CD8-positive, alpha-beta memory T cell (primary cell): ENCODE results near the gene SCAF4. TPM values are rescaled to one million over a fixed set of nuclear protein-coding genes. Genes with fewer than 3 reads are reported as not detected.
"Not testable (repeated sequence)": the region's sequence is repeated elsewhere in the genome, so short reads cannot be mapped to it uniquely, and the experiment has no call there.

Experiments
- CTCF ChIA-PET: fragments of 350-600 bp; sonication (Branson Sonifier 250); formaldehyde crosslinking; loops from one replicate; lab custom pipeline; 2021; ENCODE audit warnings: antibody characterized with exemption; lab: Charles Lee
- POLR2A ChIA-PET: fragments of 350-600 bp; sonication (Branson Sonifier 250); formaldehyde crosslinking; loops from one replicate; lab custom pipeline; 2021; ENCODE audit warnings: antibody characterized with exemption; lab: Charles Lee
- DNase-seq, 5 donors: peaks; one replicate each; pipeline versions ENCODE4 v3.0.0 to v3.0.0-alpha.2; 2020 to 2022; ENCODE audit warnings: mixed read lengths in 1 of 5
- H3K27ac ChIP-seq: one replicate; pipeline ENCODE4 v1.7.0; 2013; ENCODE audit warnings: low read depth, mild to moderate bottlenecking, low read length, moderate library complexity
- H3K27me3 ChIP-seq: 2 replicates; pipeline ENCODE4 v1.7.0; 2013; ENCODE audit warnings: low read length, mild to moderate bottlenecking; ENCODE audit not compliant: insufficient read depth, poor library complexity, severe bottlenecking
- H3K36me3 ChIP-seq: 2 replicates; pipeline ENCODE4 v1.7.0; 2013; ENCODE audit warnings: mild to moderate bottlenecking, low read length, moderate library complexity; ENCODE audit not compliant: insufficient read depth
- H3K4me1 ChIP-seq: 2 replicates; pipeline ENCODE4 v1.7.0; 2013; ENCODE audit warnings: mild to moderate bottlenecking, low read length, moderate library complexity; ENCODE audit not compliant: insufficient read depth
- H3K4me3 ChIP-seq: 2 replicates; pipeline ENCODE4 v1.7.0; 2013; ENCODE audit warnings: mild to moderate bottlenecking, low read length
- H3K9me3 ChIP-seq: 2 replicates; pipeline ENCODE4 v1.7.0; 2013; ENCODE audit warnings: mild to moderate bottlenecking, low read length
- H3K27ac Mint-ChIP-seq, 8 donors: one replicate each; pipeline ENCODE4 v1.8.0; 2020 to 2021; ENCODE audit warnings: mixed read lengths in 8 of 8, mild to moderate bottlenecking in 6 of 8, inconsistent platforms in 3 of 8, moderate library complexity in 3 of 8
- H3K27me3 Mint-ChIP-seq, 2 donors: one replicate each; pipeline ENCODE4 v1.8.0; 2020 to 2021; ENCODE audit warnings: mixed read lengths in 2 of 2, mild to moderate bottlenecking in 1 of 2, moderate library complexity in 1 of 2
- H3K36me3 Mint-ChIP-seq, 3 donors: one replicate each; pipeline ENCODE4 v1.8.0; 2020 to 2021; ENCODE audit warnings: mixed read lengths in 3 of 3, inconsistent platforms in 1 of 3, mild to moderate bottlenecking in 1 of 3
- H3K4me1 Mint-ChIP-seq, 3 donors: one replicate each; pipeline ENCODE4 v1.8.0; 2020 to 2021; ENCODE audit warnings: mixed read lengths in 3 of 3, inconsistent platforms in 1 of 3, mild to moderate bottlenecking in 1 of 3
- H3K4me3 Mint-ChIP-seq, 7 donors: one replicate each; pipeline ENCODE4 v1.8.0; 2020 to 2021; ENCODE audit warnings: mixed read lengths in 7 of 7, mild to moderate bottlenecking in 6 of 7, moderate library complexity in 4 of 7, inconsistent platforms in 2 of 7
- H3K9me3 Mint-ChIP-seq, 5 donors: one replicate each; pipeline ENCODE4 v1.8.0; 2020 to 2022; ENCODE audit warnings: mixed read lengths in 5 of 5, mild to moderate bottlenecking in 3 of 5, moderate library complexity in 2 of 5, inconsistent platforms in 1 of 5
- polyA plus RNA-seq: library from polyadenylated mRNA; unstranded; fragments of 300-500 nt; fragmentation: Illumina TruSeq; gene quantifications from one replicate; pipeline ENCODE4 v1.2.3, GENCODE V29; 2021
- total RNA-seq, 2 experiments: library from RNA; stranded (reverse); gene quantifications; one replicate each; pipeline ENCODE4 v1.2.3, GENCODE V29; 2021

The SCAF4 gene
- total and polyA plus RNA-seq, 3 experiments from 2014 or later = 27.5 to 55.9 (median 55.4) TPM

GRCh38 chr21:31771685-31772084 is 39.8 kb upstream of the SCAF4 start:
- H3K27ac Mint-ChIP-seq = no peak overlapping the region
- no peaks in the 10 kb centered on the region for H3K9me3 Mint-ChIP-seq
- no peak for DNase-seq
- H3K4me1 ChIP-seq = no peaks in the 10 kb centered on the region
- H3K4me3 ChIP-seq = no peak overlapping the region
- peaks cover 0 to 1% (median 0%) of the 10 kb centered on the region in 3 donors for H3K36me3 Mint-ChIP-seq
- peaks cover 0 to 3% of the 10 kb centered on the region in 2 donors for H3K27me3 Mint-ChIP-seq
- no peaks in the 10 kb centered on the region for H3K27me3 ChIP-seq
- H3K27ac ChIP-seq = no peak overlapping the region
- H3K4me3 Mint-ChIP-seq = no peak overlapping the region
- no peaks in the 10 kb centered on the region for H3K9me3 ChIP-seq
- no peaks in the 10 kb centered on the region for H3K36me3 ChIP-seq
- ChIA-PET POLR2A (no interaction called here), CTCF (interaction anchor here (1.5 kb wide), 1 partner anchor 14 kb away, joined by 4 read pairs; no protein-coding TSS in a partner anchor)
- H3K4me1 Mint-ChIP-seq = no peaks in the 10 kb centered on the region

- Histone ChIP-seq H3K4me1 (no peaks in the 10 kb centered on the region), H3K4me3 (no peak overlapping the region), H3K36me3 (no peaks in the 10 kb centered on the region), H3K27me3 (no peaks in the 10 kb centered on the region), H3K9me3 (no peaks in the 10 kb centered on the region), H3K27ac (no peak overlapping the region)
- Mint-ChIP-seq H3K9me3 (no peaks in the 10 kb centered on the region), H3K27me3 (peaks cover 2 to 7% of the 10 kb centered on the region in 2 donors), H3K27ac (no peak overlapping the region), H3K36me3 (peaks cover 0 to 1% (median 0%) of the 10 kb centered on the region in 3 donors), H3K4me3 (no peak overlapping the region), H3K4me1 (no peaks in the 10 kb centered on the region)
- no peak for DNase-seq
- ChIA-PET POLR2A (no interaction called here), CTCF (no interaction called here)
These were observed 36.8 kb upstream of the SCAF4 start for GRCh38 chr21:31768710-31769109.

DNA sequence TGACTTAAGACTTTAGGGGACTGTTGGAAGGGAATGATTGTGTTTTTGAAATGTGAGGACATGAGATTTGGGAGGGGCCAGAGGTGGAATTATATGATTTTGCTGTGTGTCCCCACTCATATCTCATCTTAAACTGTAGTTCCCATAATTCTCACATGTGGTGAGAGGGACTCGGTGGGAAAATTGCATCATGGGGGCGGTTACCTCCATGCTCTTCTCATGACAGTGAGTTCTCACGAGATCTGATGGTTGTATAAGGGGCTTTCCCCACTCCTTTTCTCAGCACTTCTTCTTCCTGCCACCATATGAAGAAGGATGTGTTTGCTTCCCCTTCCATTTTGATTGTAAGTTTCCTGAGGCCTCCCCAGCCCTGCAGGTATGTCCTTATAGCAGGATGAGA is 35.0 kb upstream of the SCAF4 start:
- ChIA-PET POLR2A (no interaction called here), CTCF (no interaction called here)
- Histone ChIP-seq H3K27ac (no peak overlapping the region), H3K36me3 (no peaks in the 10 kb centered on the region), H3K4me3 (no peak overlapping the region), H3K27me3 (no peaks in the 10 kb centered on the region), H3K4me1 (no peaks in the 10 kb centered on the region), H3K9me3 (no peaks in the 10 kb centered on the region)
- DNase-seq = no peak
- Mint-ChIP-seq H3K27me3 (peaks cover 8 to 23% of the 10 kb centered on the region in 2 donors), H3K9me3 (no peaks in the 10 kb centered on the region), H3K4me1 (no peaks in the 10 kb centered on the region), H3K27ac (peak overlapping the region in 1 of 8 donors; percentile 9), H3K4me3 (no peak overlapping the region), H3K36me3 (no peaks in the 10 kb centered on the region)

- peaks cover 8 to 27% of the 10 kb centered on the region in 2 donors for H3K27me3 Mint-ChIP-seq
- H3K27ac Mint-ChIP-seq, H3K4me1 ChIP-seq, H3K4me1 Mint-ChIP-seq, H3K9me3 Mint-ChIP-seq, H3K4me3 ChIP-seq, CTCF ChIA-PET, H3K27ac ChIP-seq, DNase-seq, H3K27me3 ChIP-seq, H3K36me3 ChIP-seq, POLR2A ChIA-PET, H3K36me3 Mint-ChIP-seq, H3K4me3 Mint-ChIP-seq, H3K9me3 ChIP-seq: not testable (repeated sequence)
These were observed 33.9 kb upstream of the SCAF4 start for GRCh38 chr21:31765850-31766249.

GRCh38 chr21:31760931-31761330 is 29.0 kb upstream of the SCAF4 start:
- Histone ChIP-seq H3K36me3 (no peaks in the 10 kb centered on the region), H3K4me3 (no peak overlapping the region), H3K27me3 (no peaks in the 10 kb centered on the region), H3K9me3 (no peaks in the 10 kb centered on the region), H3K4me1 (no peaks in the 10 kb centered on the region), H3K27ac (no peak overlapping the region)
- H3K4me1 Mint-ChIP-seq = no peaks in the 10 kb centered on the region
- no peak for DNase-seq
- CTCF ChIA-PET = no interaction called here
- POLR2A ChIA-PET = no interaction called here
- H3K27ac Mint-ChIP-seq = no peak overlapping the region
- no peaks in the 10 kb centered on the region for H3K9me3 Mint-ChIP-seq
- H3K27me3 Mint-ChIP-seq = peaks cover 11 to 30% of the 10 kb centered on the region in 2 donors
- no peak overlapping the region for H3K4me3 Mint-ChIP-seq
- H3K36me3 Mint-ChIP-seq = no peaks in the 10 kb centered on the region

DNA sequence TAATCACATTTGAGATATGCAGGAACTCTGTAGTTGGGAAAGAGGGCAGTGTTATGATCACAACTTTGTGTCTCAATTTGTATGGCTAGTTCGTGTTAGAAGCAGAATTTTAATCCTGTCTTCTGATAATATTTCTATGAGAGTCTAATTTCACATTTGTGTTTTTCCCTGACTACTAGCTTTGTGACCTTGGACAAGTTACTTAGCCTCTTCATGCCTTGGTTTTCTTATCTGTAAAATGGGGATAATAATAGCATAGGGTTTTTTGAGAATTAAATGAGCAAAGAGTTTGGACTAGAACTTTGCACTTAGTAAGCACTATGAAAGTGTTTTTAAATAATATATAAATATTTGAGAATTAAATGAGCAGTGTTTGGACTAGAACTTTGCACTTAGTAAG is 24.9 kb upstream of the SCAF4 start:
- CTCF ChIA-PET = no interaction called here
- no peak overlapping the region for H3K27ac ChIP-seq
- no peak overlapping the region for H3K27ac Mint-ChIP-seq

GRCh38 chr21:31755027-31755426 is 23.1 kb upstream of the SCAF4 start:
- no peak overlapping the region for H3K27ac Mint-ChIP-seq
- H3K9me3 ChIP-seq = no peaks in the 10 kb centered on the region
- no peak for DNase-seq
- H3K27me3 ChIP-seq = no peaks in the 10 kb centered on the region
- POLR2A ChIA-PET = no interaction called here
- CTCF ChIA-PET = interaction anchor here (1.0 kb wide), 1 partner anchor 10 kb away, joined by 3 read pairs; no protein-coding TSS in a partner anchor
- no peaks in the 10 kb centered on the region for H3K4me1 ChIP-seq
- no peak overlapping the region for H3K4me3 ChIP-seq
- no peak overlapping the region for H3K4me3 Mint-ChIP-seq
- H3K9me3 Mint-ChIP-seq = no peaks in the 10 kb centered on the region
- H3K36me3 ChIP-seq = no peaks in the 10 kb centered on the region
- H3K27ac ChIP-seq = no peak overlapping the region
- H3K27me3 Mint-ChIP-seq = peaks cover 3% of the 10 kb centered on the region in 2 donors
- no peaks in the 10 kb centered on the region for H3K4me1 Mint-ChIP-seq
- no peaks in the 10 kb centered on the region for H3K36me3 Mint-ChIP-seq

More for the DNA sequence above, 24.9 kb upstream of the SCAF4 start:
- no peak for DNase-seq
- Histone ChIP-seq H3K9me3 (no peaks in the 10 kb centered on the region), H3K4me3 (no peak overlapping the region), H3K36me3 (no peaks in the 10 kb centered on the region), H3K27me3 (no peaks in the 10 kb centered on the region), H3K4me1 (no peaks in the 10 kb centered on the region)
- POLR2A ChIA-PET = no interaction called here
- Mint-ChIP-seq H3K4me3 (no peak overlapping the region), H3K9me3 (no peaks in the 10 kb centered on the region), H3K36me3 (no peaks in the 10 kb centered on the region), H3K4me1 (no peaks in the 10 kb centered on the region), H3K27me3 (peaks cover 3 to 10% of the 10 kb centered on the region in 2 donors)

DNA sequence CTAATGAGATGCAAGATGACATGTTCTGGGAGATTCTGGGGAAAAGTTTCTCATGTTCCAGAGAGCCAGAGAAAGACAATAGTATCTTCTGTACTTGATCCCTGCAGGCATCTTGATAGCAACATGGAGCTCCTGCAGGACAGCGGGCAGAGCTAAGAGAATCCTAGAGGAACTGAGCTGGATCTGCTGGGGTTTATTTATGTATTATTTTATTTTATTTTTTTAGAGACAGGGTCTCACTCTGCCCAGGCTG is 22.7 kb upstream of the SCAF4 start:
- Histone ChIP-seq H3K4me3 (no peak overlapping the region), H3K27me3 (no peaks in the 10 kb centered on the region), H3K27ac (no peak overlapping the region), H3K36me3 (no peaks in the 10 kb centered on the region), H3K9me3 (no peaks in the 10 kb centered on the region), H3K4me1 (no peaks in the 10 kb centered on the region)
- no peaks in the 10 kb centered on the region for H3K4me1 Mint-ChIP-seq
- no peaks in the 10 kb centered on the region for H3K9me3 Mint-ChIP-seq
- ChIA-PET POLR2A (no interaction called here), CTCF (interaction anchor here (1.0 kb wide), 1 partner anchor 9 kb away, joined by 3 read pairs; no protein-coding TSS in a partner anchor)
- no peak for DNase-seq
- no peaks in the 10 kb centered on the region for H3K36me3 Mint-ChIP-seq
- H3K4me3 Mint-ChIP-seq = no peak overlapping the region
- H3K27ac Mint-ChIP-seq = no peak overlapping the region
- peaks cover 3% of the 10 kb centered on the region in 2 donors for H3K27me3 Mint-ChIP-seq
